Germinal center (tissue), 1 donor: ENCODE results near the gene FAM72C.
"Not testable (repeated sequence)": the region's sequence is repeated elsewhere in the genome, so short reads cannot be mapped to it uniquely, and the experiment has no call there.

Experiments
- DNase-seq: peaks from one replicate; pipeline ENCODE4 v3.0.0; 2012; ENCODE audit warnings: mixed read lengths, low spot score

FAM72C gene

GRCh38 chr1:143971924-143972700, at the start of gene FAM72C:
Gene FAM72C (minus strand): TSS chr1:143971986. CDS start chr1:143971141, 845 bp downstream.
- not testable (repeated sequence) for DNase-seq

- DNase-seq: not testable (repeated sequence)
Measured at GRCh38 chr1:144020001-144020738, 48.4 kb upstream of the FAM72C start.

DNA sequence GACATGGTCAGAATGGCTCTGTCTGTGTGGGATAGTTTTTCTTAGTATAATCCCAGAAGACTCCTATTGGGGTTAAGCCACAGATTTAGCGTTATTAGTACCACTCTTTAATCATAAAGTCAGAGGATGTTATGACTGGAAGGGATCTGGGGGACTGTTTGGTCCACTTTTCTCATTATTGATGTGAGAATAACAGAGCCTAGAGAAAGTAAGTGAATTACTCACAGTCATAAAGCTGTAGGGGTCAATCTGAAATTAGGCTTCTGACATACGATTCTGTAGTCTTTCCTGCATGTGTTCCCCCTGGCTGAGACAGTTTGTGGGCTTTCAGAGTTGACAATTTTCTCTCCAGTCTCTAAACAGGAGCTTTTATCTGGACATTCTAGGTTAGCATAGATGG, 47.3 kb upstream of the FAM72C start:
- DNase-seq: not testable (repeated sequence)

DNA sequence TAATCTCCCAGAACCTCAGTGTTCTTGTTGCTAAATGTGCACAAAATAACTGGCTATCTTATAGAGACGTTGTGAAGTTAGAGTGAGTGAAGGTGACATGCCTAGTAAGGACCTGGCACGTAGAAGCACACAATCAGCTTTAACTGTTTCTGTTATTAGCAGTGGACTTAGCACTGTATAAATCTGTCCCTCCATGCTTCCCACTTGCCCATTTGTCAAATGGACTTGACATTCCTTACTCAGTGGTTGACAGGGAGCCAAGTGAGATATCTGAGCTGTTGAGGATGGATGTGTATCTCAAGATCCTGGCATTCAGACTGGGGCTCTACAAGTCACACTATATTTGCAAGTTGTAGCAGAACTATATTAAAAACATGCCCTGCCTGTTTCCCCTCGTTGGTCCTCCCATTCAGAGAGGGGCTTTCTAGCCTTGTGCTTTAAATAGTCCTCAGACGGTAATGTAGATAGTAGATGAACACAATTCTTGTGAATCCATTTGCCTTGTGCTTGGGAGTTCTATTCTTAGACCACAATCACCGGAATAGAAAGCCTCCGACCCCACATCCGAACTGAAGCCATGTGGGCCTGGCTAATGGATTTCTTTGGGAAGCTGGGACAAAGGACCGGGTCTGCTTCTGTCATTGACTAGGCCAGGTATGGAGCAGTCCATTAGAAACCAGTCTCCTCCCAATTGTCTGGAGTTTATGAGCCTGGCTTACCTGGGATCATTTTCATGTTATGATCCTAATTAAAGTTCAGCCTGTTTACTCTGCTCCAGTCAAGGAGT, 43.6 kb upstream of the FAM72C start:
- not testable (repeated sequence) for DNase-seq

DNA sequence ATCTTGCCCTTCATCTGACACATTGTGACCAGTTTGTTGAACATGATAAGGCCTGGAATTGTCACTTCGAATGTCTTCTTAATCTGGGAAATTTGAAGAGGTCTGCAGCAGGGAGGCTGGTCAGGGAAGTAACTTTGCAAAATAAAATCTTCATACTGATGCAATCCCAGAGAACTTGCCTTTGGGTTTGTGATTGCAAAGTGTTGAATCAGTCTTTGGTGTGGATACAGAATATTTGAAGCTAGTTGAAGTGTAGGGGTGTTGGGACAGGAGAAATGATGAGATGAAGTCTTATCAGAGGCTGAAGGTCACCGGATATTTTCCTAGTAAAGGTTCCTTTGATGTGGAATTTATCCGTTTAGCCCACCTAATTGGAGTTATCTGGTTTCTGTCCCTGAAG, 42.7 kb upstream of the FAM72C start:
- not testable (repeated sequence) for DNase-seq

GRCh38 chr1:144014121-144014520, 42.3 kb upstream of the FAM72C start:
- not testable (repeated sequence) for DNase-seq

GRCh38 chr1:144012168-144012733, 40.5 kb upstream of the FAM72C start:
- not testable (repeated sequence) for DNase-seq

DNA sequence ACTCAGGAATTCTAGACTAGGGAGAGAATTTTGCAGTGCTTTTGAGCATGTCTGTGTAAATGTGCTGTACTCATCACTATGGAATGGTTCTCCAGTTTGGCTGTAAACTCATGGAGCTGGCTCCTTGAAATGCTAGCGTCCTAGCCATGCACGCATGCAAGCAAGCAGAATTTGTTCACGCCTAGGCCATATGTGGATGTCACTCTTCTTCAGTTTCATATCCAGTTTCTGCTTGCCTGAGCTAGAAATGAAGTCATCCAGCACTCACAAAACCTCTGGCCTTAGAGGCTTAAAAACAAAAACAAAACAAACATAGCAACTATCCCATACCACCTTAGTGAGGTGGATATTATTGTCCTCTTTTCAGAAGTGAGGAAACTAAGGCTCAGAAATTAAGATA, 37.6 kb upstream of the FAM72C start:
- not testable (repeated sequence) for DNase-seq

GRCh38 chr1:144004259-144004658, 32.5 kb upstream of the FAM72C start:
- DNase-seq: not testable (repeated sequence)

DNA sequence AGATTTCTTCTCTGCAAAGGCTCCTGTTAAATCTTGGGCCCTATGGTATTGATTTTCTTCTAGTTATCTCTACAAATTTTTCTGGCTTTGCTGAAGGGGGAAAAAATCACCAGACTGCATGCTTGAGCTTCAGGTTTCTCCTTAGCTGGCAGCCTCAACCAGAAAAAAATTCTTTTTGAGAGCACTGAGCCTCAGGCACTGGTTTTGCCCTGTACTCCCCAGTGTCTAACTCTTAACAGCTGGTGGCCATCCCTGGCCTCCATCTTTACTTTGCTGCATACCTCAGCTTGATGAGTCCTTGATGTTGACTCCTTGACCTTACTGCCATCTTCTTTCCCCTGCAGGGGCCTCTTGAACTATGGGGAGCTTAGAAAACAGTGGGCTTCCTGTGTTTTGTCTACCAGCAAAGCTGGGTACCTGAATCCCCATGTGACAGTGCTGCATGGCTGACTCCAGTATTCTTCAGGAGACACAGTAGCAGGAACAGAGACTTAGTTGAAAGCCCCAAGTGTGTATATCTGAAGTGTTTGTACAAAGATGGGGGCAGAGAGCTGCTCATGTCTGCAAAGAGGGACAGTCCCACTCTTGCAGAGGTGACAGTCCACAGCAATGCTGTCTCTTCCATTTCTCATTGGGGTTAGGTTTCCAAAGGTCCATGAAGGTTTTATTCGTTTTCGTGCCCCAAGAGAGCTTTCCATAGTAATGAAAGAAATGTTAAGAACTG, 31.7 kb upstream of the FAM72C start:
- not testable (repeated sequence) for DNase-seq

DNA sequence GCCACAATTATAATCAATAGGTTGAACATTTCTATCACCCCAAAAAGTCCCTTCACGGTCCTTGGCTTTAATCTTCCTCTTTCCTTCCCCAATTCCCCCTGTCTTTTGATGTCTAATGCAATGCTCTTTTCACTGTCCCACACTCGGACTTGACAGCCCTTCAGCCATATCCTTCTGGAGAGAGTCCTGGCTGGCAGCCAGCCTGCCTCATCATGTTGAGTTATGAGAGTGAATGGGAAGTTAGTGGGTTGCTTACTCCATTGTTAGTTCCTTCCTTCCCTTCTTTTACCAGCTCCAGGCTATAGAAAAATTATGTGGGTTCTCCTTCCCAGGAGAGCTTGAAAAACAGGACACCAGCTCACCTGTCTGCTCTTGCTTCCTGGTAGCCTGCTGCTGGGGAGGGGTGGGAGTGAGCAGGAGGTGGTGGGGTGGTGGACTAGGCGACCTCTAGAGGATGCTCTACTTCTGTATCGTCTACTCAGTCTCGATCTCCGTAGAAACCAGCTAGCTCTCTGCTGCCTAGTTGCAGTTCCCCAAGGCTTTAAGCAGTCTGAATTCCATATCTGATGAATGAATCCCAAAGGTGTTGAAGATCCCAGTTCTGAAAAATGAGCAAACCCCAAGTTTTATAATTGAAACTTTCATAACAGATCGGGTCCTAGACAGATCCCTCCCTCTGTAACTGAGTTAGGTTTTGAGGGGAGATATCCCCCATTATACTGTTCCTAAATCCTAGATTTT, 30.5 kb upstream of the FAM72C start:
- DNase-seq: not testable (repeated sequence)

GRCh38 chr1:144001077-144001476, 29.3 kb upstream of the FAM72C start:
- DNase-seq: not testable (repeated sequence)

- DNase-seq: not testable (repeated sequence)
Measured at GRCh38 chr1:143996020-143996419, 24.2 kb upstream of the FAM72C start.

DNA sequence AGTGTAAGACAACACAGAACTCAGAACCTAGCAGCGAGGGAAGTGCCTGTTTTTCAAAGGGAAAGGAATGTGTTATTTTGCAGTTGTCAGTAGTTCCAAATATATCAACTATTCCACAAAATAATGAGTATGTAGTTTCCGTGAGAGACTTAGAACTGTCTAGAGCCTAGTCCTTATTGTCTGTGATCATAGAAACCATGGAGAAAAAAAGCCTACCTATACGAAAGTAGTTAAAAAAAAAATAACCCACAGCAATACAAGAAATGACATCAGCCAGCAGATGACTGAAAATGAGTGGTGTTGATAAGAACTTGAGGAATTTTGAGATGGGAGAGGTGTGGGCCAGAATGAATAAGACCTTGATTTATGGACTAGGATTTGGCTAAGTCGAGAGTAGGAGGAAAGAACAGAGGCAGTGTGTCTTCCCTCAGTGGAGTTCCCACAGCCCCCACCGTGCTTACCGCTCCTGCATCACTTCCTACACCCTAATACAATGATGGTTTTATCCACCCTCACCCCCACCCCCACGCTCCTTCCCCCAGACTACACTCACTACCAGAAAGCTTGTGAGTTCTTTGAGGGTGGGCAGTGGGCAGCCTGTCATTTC, 21.6 kb upstream of the FAM72C start:
- not testable (repeated sequence) for DNase-seq

GRCh38 chr1:143990699-143991098, 18.9 kb upstream of the FAM72C start:
- not testable (repeated sequence) for DNase-seq

DNA sequence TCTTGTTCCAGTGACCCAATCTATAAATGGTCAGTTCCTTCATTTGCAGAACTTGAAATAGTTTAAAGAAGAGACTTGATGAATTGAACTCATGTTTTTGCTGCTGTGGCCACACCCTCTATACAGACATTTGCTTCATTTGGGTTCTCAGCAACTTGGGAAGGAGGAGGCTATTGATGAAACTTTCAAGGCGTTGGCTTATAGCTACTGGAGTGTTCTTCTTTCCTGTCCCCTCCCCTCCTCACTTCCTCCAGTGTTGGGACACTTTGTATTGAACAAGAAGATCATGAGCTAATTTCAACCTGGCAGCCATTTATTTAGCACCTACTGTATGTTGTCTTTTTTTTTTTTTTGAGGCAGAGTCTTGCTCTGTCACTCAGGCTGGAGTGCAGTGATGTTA, 17.9 kb upstream of the FAM72C start:
- not testable (repeated sequence) for DNase-seq

- DNase-seq: not testable (repeated sequence)
Measured at GRCh38 chr1:143989427-143989712, 17.6 kb upstream of the FAM72C start.

- not testable (repeated sequence) for DNase-seq
Measured at GRCh38 chr1:143988602-143989426, 17.0 kb upstream of the FAM72C start.

DNA sequence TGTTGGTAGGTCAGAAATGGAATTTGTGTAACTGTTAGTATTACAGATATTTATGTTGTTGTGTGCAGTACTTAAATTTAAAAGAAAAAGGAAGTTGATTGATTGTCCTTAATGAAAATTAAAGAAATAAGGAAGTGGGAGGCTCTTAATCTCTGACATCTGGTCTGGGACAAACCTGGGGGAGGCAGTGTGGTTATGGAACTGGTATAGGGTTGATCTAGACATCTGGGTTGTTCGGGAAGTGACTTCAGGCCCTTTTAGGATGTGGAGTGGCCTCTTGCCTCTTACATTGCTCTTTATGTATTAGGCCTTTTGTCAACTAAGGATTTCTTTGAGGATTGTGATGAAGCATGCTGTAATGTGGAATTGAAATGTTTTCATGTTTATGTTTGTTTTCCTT, 16.1 kb upstream of the FAM72C start:
- not testable (repeated sequence) for DNase-seq
